GM12878 (cell line): ENCODE measurements around the gene LTB4R. TPM values are rescaled to one million over a fixed set of nuclear protein-coding genes. Genes with fewer than 3 reads are reported as not detected.

ENCODE experiments used
- ATAC-seq: fragments of 200-7000 bp; cut with Tn5 transposase; 3 replicates; pipeline ENCODE4 v1.9.1; 2020; ENCODE audit warnings: mild to moderate bottlenecking, moderate library complexity
- BruUV-seq: library from RNA; stranded (reverse); fragments of 400-500 nt; replicated peaks from 2 replicates; lab custom pipeline; 2021; lab: Mats Ljungman, UMichigan
- CTCF ChIA-PET: fragments of 300-600 bp; sonication (Branson Sonifier 250); formaldehyde crosslinking; extraction: SDS; loops from one replicate; lab custom pipeline; 2021; ENCODE audit warnings: inconsistent platforms; lab: Yijun Ruan, JAX
- POLR2A ChIA-PET: fragments of 350-600 bp; formaldehyde crosslinking; extraction: SDS; loops from one replicate; lab custom pipeline; 2021; ENCODE audit warnings: inconsistent platforms; lab: Charles Lee
- RAD21 ChIA-PET: fragments of 300-600 bp; sonication (Branson Sonifier 250); formaldehyde crosslinking; loops from one replicate; lab custom pipeline; 2023; ENCODE audit warnings: antibody characterized with exemption; ENCODE audit not compliant: unreplicated experiment; lab: Charles Lee
- SMC1A ChIA-PET: fragments of 300-600 bp; sonication (Branson Sonifier 250); formaldehyde crosslinking; loops from one replicate; lab custom pipeline; 2023; ENCODE audit not compliant: unreplicated experiment, uncharacterized antibody; lab: Charles Lee
- DNase-seq: peaks from one replicate; pipeline ENCODE4 v3.0.0-alpha.2; 2011; ENCODE audit warnings: low read depth, low spot score
- FAIRE-seq: peaks from 3 replicates; lab custom pipeline; 2011; peaks lifted over from hg19 to GRCh38; lab: Jason Lieb, UNC
- H2AFZ ChIP-seq: 2 replicates; pipeline ENCODE4 v1.6.0; 2011; ENCODE audit warnings: low read depth, low read length, control low read depth; ENCODE audit not compliant: control insufficient read depth
- H3K27ac ChIP-seq: 2 replicates; pipeline ENCODE4 v1.5.1; 2011; ENCODE audit warnings: control low read depth; ENCODE audit not compliant: control insufficient read depth, insufficient read depth
- H3K27me3 ChIP-seq, 2 experiments: replicated peaks in 1 of 2; 2 replicates each; pipeline versions ENCODE4 v1.6.0 to v1.6.1; 2011; ENCODE audit warnings: low read length in 1 of 2; ENCODE audit not compliant: control insufficient read depth in 2 of 2, insufficient read depth in 2 of 2
- H3K36me3 ChIP-seq, 2 experiments: 2 replicates each; pipeline ENCODE4 v1.5.1; 2011; ENCODE audit warnings: low read length in 1 of 2; ENCODE audit not compliant: control insufficient read depth in 2 of 2, insufficient read depth in 2 of 2
- H3K4me1 ChIP-seq: 2 replicates; pipeline ENCODE4 v1.6.1; 2011; ENCODE audit warnings: mild to moderate bottlenecking, low read length, moderate library complexity, mixed read lengths; ENCODE audit not compliant: control insufficient read depth, insufficient read depth
- H3K4me2 ChIP-seq: 2 replicates; pipeline ENCODE4 v1.6.0; 2011; ENCODE audit warnings: control low read depth; ENCODE audit not compliant: control insufficient read depth, insufficient read depth
- H3K4me3 ChIP-seq: fragments of 200-600 bp; sonication (generic); 2 replicates; pipeline ENCODE4 v1.5.1; 2016
- H3K79me2 ChIP-seq: 2 replicates; pipeline ENCODE4 v1.6.0; 2011; ENCODE audit warnings: low read length; ENCODE audit not compliant: control insufficient read depth, insufficient read depth
- H3K9ac ChIP-seq: 2 replicates; pipeline ENCODE4 v1.8.0; 2011; ENCODE audit warnings: low read length, control low read depth, mixed read lengths; ENCODE audit not compliant: control insufficient read depth, insufficient read depth
- H3K9me3 ChIP-seq: replicated peaks from 3 replicates; pipeline ENCODE4 v1.5.1; 2011; ENCODE audit warnings: mild to moderate bottlenecking, low read length; ENCODE audit not compliant: control insufficient read depth, insufficient read depth
- H4K20me1 ChIP-seq: 2 replicates; pipeline ENCODE4 v1.6.0; 2011; ENCODE audit not compliant: control insufficient read depth, insufficient read depth
- CREB1 ChIP-seq: IDR thresholded peaks from 2 replicates; pipeline ENCODE4 v1.6.1; 2012; ENCODE audit warnings: low read depth, mild to moderate bottlenecking, inconsistent platforms
- CREM ChIP-seq: IDR thresholded peaks from 2 replicates; pipeline ENCODE4 v1.6.1; 2014; ENCODE audit warnings: antibody characterized with exemption, low read depth
- FOXK2 ChIP-seq: fragments of 450-650 bp; IDR thresholded peaks from 2 replicates; pipeline ENCODE4 v1.6.1; 2017; ENCODE audit warnings: mild to moderate bottlenecking, moderate library complexity
- MEF2B ChIP-seq: fragments of 450-650 bp; IDR thresholded peaks from 2 replicates; pipeline ENCODE4 v1.6.1; 2018; ENCODE audit warnings: mild to moderate bottlenecking, moderate library complexity; ENCODE audit not compliant: partially characterized antibody, poor library complexity, severe bottlenecking
- MXI1 ChIP-seq: fragments of 150-350 bp; IDR thresholded peaks from 2 replicates; pipeline ENCODE4 v1.6.1; 2011; ENCODE audit warnings: low read depth, mild to moderate bottlenecking, inconsistent platforms, low read length, improper control_type of control experiment
- NBN ChIP-seq: fragments of 450-650 bp; IDR thresholded peaks from 2 replicates; pipeline ENCODE4 v1.6.1; 2016
- RB1 ChIP-seq: fragments of 450-650 bp; formaldehyde crosslinking; IDR thresholded peaks from 2 replicates; pipeline ENCODE4 v1.6.1; 2017; ENCODE audit warnings: mild to moderate bottlenecking, borderline replicate concordance
- RUNX3 ChIP-seq: IDR thresholded peaks from 2 replicates; pipeline ENCODE4 v1.6.1; 2012; ENCODE audit warnings: low read length, inconsistent platforms
- SMC3 ChIP-seq: IDR thresholded peaks from 2 replicates; pipeline ENCODE4 v1.6.1; 2011; ENCODE audit warnings: low read length, improper control_type of control experiment, borderline replicate concordance
- WRNIP1 ChIP-seq: IDR thresholded peaks from 2 replicates; pipeline ENCODE4 v1.6.1; 2011; ENCODE audit warnings: low read depth, low read length, improper control_type of control experiment, borderline replicate concordance
- WGBS: methylation state at CpG from one replicate; pipeline ENCODE4 v1.1.6; 2016; ENCODE audit warnings: low lambda C conversion rate; ENCODE audit not compliant: insufficient replicate concordance, insufficient coverage; ENCODE audit errors: missing lambda C conversion rate; 5-methylcytosine and 5-hydroxymethylcytosine counted together
- in situ Hi-C: fragments of 300-500 bp; cut with MboI; formaldehyde crosslinking; loops from 9 replicates; pipeline ENCODE4 v1.14.3; 2018; ENCODE audit warnings: mixed read lengths
- intact Hi-C: fragments of 100-400 bp; cut with micrococcal nuclease; formaldehyde crosslinking; loops from one replicate; pipeline ENCODE4 v1.14.2; 2022; ENCODE audit not compliant: unreplicated experiment
- polyA plus RNA-seq, 11 experiments: library from polyadenylated mRNA; depleted of rRNA in 4 of 11; unstranded in 6 of 11; stranded (reverse) in 5 of 11; fragments of >200 nt; fragmentation: Nextera tagmentation in 4 of 11; fragmentation: Illumina TruSeq in 1 of 11; extraction: Ambion mirVana in 4 of 11; extraction: Trizol in 1 of 11; gene quantifications; 1 replicate in 1 of 11; 2 replicates in 10 of 11; pipeline versions ENCODE4 v1.2.1 to v1.2.3, GENCODE V29; 2011 to 2016; ENCODE audit warnings: inconsistent platforms in 2 of 11, missing spikeins in 2 of 11, low read depth in 1 of 11
- total RNA-seq, 4 experiments: library from RNA; depleted of rRNA in 3 of 4; stranded (reverse); fragments of >200 nt in 3 of 4; fragmentation: Illumina TruSeq in 1 of 4; extraction: Trizol in 1 of 4; gene quantifications; 2 replicates each; pipeline versions ENCODE4 v1.2.1 to v1.2.3, GENCODE V29; 2013 to 2021
- TF ChIP-seq, protein P1 (sequence below): IDR thresholded peaks from 2 replicates; pipeline ENCODE4 v1.6.1; 2012; ENCODE audit warnings: mild to moderate bottlenecking, low read depth, low read length
- TF ChIP-seq, protein P2 (sequence below): IDR thresholded peaks from 2 replicates; pipeline ENCODE4 v1.6.1; 2011; ENCODE audit warnings: borderline replicate concordance, low read depth, mild to moderate bottlenecking, moderate library complexity, low read length; ENCODE audit not compliant: insufficient read depth, poor library complexity, severe bottlenecking
- TF ChIP-seq, protein P3 (sequence below), 3 experiments: IDR thresholded peaks in 2 of 3; conservative IDR thresholded peaks in 1 of 3; 2 replicates each; pipeline ENCODE4 v1.5.1; 2011; ENCODE audit warnings: low read depth in 3 of 3, low read length in 3 of 3, mild to moderate bottlenecking in 3 of 3, control low read depth in 2 of 3, moderate library complexity in 2 of 3, inconsistent platforms in 1 of 3, mixed read lengths in 1 of 3; ENCODE audit not compliant: control insufficient read depth in 2 of 3, insufficient read depth in 1 of 3; ENCODE audit errors: extremely low read depth in 1 of 3

Gene LTB4R
- total and polyA plus RNA-seq, 10 of the 15 experiments (the other 5 are each of a cell fraction or from before 2014, with no cell fraction given), result 1.2 to 14.0 (median 4.0) TPM

DNA sequence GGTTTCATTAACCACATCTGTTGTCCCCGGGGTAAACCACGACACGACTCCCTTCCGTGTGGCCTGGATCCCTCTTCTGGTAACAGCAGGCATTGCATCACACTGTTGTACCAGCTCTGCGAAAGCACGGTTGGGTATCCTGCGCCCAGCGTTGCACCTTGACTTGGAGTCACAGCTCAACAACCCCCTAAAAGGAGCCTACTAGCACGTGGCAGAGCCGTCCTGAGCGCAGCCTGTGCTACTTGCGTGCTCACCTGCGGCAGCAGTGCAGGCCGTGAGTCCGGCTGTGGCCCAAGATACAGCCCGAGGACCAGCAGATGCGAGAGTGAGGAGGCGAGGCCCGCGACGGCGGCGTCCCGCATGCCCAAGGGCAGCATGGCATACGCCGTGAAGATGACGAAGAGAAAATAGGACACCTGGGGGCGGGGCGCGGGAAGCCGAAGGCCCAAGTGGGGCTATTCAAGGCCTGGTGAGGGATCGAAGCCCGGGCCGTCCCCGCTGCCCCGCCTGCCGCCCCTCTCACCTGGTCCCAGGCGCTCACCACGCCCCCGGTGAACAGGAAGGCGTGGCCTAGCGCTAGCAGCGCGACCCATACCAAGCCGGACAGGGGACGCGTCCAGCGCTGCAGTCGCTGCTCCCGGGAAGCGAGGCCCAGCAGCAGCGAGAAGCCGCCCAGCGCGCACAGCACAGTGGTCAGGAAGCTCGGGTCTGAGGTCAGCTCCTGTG, 21.1 kb downstream of the LTB4R start:
- Histone ChIP-seq H3K4me2 (peak overlapping the region; percentile 96), H3K4me1 (peaks cover 18% of the 10 kb centered on the region), H4K20me1 (no peaks in the 10 kb centered on the region), H2AFZ (peak overlapping the region; percentile 48), H3K9ac (no peak overlapping the region), H3K9me3 (no peaks in the 10 kb centered on the region), H3K27me3 (peaks cover 2 to 12% of the 10 kb centered on the region in 2 experiments; a peak in 3 of 4 replicates), H3K36me3 (no peaks in the 10 kb centered on the region; a peak in 1 of 4 replicates), H3K27ac (no peak overlapping the region), H3K4me3 (peak overlapping the region; percentile 35; the same call in 1 of the 2 replicates), H3K79me2 (no peaks in the 10 kb centered on the region)
- CTCF ChIA-PET, result interaction anchor here (0.7 to 16.6 kb wide), 28 partner anchors 8 to 1075 kb away, joined by 3 to 452 read pairs (median 8); partner anchors contain the start of genes CBLN3, CIDEB, KHNYN and LTB4R
- SMC1A ChIA-PET, result interaction anchor here (0.5 to 4.9 kb wide), 18 partner anchors 22 to 1155 kb away, joined by 3 to 77 read pairs (median 3); partner anchors contain the start of genes CBLN3, CIDEB, DCAF11 and KHNYN
- peak; percentile 96 for FAIRE-seq
- RAD21 ChIA-PET, result interaction anchor here (0.6 to 5.0 kb wide), 27 partner anchors 10 to 742 kb away, joined by 3 to 141 read pairs (median 4); partner anchors contain the start of genes CBLN3, CIDEB, DHRS1 and KHNYN
- peak; percentile 60 for DNase-seq
- in situ Hi-C loops, result loop anchor here (5.0 kb wide), 1 partner anchor 100 kb away; no protein-coding TSS in a partner anchor
- peak; percentile 88 for ATAC-seq
- WGBS, result 3% methylated on average over 55 of the region's 56 CpGs
- BruUV-seq, result no TSS peak
- intact Hi-C loops, result loop anchor here (1.0 to 5.0 kb wide), 2 partner anchors 35 to 89 kb away; partner anchors contain the start of gene NFATC4
- POLR2A ChIA-PET, result interaction anchor here (0.7 to 4.0 kb wide), 7 partner anchors 19 to 441 kb away, joined by 3 to 42 read pairs (median 3); partner anchors contain the start of genes CBLN3 and KHNYN
- peak; percentile 63 for TF ChIP-seq CREM
- TF ChIP-seq RB1, result no peak
- TF ChIP-seq RUNX3, result peak; percentile 94
- 0 out of 2 replicates have a peak, but pooled peaks have one; percentile 26 for TF ChIP-seq MXI1
- TF ChIP-seq, protein P1, sequence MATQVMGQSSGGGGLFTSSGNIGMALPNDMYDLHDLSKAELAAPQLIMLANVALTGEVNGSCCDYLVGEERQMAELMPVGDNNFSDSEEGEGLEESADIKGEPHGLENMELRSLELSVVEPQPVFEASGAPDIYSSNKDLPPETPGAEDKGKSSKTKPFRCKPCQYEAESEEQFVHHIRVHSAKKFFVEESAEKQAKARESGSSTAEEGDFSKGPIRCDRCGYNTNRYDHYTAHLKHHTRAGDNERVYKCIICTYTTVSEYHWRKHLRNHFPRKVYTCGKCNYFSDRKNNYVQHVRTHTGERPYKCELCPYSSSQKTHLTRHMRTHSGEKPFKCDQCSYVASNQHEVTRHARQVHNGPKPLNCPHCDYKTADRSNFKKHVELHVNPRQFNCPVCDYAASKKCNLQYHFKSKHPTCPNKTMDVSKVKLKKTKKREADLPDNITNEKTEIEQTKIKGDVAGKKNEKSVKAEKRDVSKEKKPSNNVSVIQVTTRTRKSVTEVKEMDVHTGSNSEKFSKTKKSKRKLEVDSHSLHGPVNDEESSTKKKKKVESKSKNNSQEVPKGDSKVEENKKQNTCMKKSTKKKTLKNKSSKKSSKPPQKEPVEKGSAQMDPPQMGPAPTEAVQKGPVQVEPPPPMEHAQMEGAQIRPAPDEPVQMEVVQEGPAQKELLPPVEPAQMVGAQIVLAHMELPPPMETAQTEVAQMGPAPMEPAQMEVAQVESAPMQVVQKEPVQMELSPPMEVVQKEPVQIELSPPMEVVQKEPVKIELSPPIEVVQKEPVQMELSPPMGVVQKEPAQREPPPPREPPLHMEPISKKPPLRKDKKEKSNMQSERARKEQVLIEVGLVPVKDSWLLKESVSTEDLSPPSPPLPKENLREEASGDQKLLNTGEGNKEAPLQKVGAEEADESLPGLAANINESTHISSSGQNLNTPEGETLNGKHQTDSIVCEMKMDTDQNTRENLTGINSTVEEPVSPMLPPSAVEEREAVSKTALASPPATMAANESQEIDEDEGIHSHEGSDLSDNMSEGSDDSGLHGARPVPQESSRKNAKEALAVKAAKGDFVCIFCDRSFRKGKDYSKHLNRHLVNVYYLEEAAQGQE, result no peak
- TF ChIP-seq, protein P2, sequence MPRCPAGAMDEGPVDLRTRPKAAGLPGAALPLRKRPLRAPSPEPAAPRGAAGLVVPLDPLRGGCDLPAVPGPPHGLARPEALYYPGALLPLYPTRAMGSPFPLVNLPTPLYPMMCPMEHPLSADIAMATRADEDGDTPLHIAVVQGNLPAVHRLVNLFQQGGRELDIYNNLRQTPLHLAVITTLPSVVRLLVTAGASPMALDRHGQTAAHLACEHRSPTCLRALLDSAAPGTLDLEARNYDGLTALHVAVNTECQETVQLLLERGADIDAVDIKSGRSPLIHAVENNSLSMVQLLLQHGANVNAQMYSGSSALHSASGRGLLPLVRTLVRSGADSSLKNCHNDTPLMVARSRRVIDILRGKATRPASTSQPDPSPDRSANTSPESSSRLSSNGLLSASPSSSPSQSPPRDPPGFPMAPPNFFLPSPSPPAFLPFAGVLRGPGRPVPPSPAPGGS, result no peak
- TF ChIP-seq NBN, result peak; percentile 82; the same call in 1 of the 2 replicates
- peak; percentile 59 for TF ChIP-seq CREB1
- no peak for TF ChIP-seq FOXK2
- TF ChIP-seq MEF2B, result peak; percentile 84
- TF ChIP-seq WRNIP1, result no peak
- TF ChIP-seq, protein P3, sequence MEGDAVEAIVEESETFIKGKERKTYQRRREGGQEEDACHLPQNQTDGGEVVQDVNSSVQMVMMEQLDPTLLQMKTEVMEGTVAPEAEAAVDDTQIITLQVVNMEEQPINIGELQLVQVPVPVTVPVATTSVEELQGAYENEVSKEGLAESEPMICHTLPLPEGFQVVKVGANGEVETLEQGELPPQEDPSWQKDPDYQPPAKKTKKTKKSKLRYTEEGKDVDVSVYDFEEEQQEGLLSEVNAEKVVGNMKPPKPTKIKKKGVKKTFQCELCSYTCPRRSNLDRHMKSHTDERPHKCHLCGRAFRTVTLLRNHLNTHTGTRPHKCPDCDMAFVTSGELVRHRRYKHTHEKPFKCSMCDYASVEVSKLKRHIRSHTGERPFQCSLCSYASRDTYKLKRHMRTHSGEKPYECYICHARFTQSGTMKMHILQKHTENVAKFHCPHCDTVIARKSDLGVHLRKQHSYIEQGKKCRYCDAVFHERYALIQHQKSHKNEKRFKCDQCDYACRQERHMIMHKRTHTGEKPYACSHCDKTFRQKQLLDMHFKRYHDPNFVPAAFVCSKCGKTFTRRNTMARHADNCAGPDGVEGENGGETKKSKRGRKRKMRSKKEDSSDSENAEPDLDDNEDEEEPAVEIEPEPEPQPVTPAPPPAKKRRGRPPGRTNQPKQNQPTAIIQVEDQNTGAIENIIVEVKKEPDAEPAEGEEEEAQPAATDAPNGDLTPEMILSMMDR (IDR thresholded peaks at IDR 0.05 in 2 of 3, conservative IDR thresholded peaks at IDR 0.05 in 1 of 3; ENCODE audit: control insufficient read depth in 2 of 3, extremely low read depth in 1 of 3, insufficient read depth in 1 of 3, low read depth in 3 of 3, low read length in 3 of 3), result peak; percentile 80 to 86 (median 85)
- peak; percentile 51; the same call in 1 of the 2 replicates for TF ChIP-seq SMC3
